HG03460 (cell line): Measurements from ENCODE around the gene WBP2.

ENCODE experiments used
- ATAC-seq: cut with Tn5 transposase; IDR thresholded peaks from one replicate; pipeline ENCODE4 v1.9.1; 2021; ENCODE audit not compliant: unreplicated experiment

The WBP2 gene

GRCh38 chr17:75830164-75831031 lies 24.7 kb downstream of the WBP2 start:
- no peak for ATAC-seq

GRCh38 chr17:75829747-75830146 lies 25.4 kb downstream of the WBP2 start:
- ATAC-seq: no peak

DNA sequence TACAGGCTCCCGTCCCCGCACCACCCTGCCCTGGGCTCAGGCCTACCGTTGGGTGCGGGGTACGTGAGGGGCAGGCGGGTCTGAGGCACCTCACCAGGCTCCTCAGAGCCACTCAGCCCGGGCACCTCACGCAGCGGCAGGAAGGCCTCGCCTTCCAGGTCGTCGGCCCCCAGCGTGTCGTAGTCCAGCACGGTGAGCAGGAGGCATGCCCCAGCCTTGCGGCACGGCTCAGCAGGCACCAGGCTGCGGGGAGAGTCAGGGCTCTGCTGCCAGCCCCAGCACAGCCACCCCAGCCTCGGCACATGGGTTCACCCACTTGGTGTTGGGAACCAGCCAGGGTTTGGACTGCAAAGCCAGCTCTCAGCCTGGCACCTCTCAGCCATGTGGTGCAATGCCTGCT lies 26.4 kb downstream of the WBP2 start:
- no peak for ATAC-seq

GRCh38 chr17:75828076-75828400 lies 27.1 kb downstream of the WBP2 start:
- no peak for ATAC-seq

- ATAC-seq: no peak
Measured at GRCh38 chr17:75827308-75828075, 27.6 kb downstream of the WBP2 start.

DNA sequence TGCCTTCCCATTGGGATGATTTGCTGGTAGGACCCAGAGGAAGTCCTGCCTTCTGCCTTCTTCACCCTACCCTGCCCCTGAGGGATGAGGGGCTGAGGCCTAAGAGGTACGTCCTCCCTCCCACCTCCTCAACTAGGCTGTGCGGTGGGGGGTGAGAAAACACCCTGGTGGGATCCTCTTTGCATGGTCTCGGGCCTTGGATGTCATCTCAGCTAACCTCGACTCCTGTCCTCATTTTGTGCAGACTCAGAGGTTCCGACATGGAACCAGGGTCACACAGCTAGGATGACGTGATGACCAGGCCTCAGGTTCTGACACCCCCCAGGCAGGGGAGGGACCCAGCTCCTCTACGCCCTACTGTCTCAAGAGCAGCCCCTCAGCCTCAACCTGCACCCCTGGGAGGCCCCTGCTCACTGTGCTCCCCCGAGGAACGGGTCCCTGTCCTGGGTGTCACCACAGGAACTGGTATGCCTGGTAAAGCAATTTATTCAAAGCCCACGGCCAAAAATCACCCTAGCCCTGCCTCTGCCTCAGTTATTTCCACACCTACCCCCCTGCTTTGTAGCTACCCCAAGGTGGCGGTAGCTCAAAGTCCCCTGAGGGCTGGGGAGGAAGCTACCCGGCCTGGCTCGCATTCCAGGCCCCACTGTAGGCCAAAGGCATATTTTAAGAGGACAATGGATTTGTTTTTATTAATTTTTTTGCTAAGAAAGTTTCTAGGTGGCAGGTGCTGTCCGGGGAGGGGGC lies 28.4 kb downstream of the WBP2 start:
- no peak for ATAC-seq

- no peak for ATAC-seq
Measured at GRCh38 chr17:75825748-75826370, 29.3 kb downstream of the WBP2 start.

DNA sequence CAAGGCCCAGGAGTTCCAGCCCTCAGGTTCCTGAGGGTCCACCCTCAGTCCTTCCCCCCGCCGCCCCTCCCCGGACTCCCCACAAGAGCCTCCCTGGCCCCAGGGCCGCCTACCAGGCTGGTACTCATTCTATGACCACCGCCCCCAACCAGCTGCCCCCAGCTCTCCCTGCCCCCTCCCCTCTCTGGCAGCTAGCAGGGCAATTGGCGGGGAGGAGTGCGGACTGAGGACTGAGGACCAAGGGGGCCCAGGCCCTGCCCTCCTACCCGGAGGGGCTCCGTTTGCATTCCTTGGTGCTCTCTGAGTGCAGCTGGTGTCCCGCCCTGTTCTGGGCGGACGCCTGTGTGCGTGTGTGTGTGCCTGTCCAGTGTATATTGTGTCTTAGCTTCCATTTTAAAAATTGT lies 30.0 kb downstream of the WBP2 start:
- no peak for ATAC-seq

DNA sequence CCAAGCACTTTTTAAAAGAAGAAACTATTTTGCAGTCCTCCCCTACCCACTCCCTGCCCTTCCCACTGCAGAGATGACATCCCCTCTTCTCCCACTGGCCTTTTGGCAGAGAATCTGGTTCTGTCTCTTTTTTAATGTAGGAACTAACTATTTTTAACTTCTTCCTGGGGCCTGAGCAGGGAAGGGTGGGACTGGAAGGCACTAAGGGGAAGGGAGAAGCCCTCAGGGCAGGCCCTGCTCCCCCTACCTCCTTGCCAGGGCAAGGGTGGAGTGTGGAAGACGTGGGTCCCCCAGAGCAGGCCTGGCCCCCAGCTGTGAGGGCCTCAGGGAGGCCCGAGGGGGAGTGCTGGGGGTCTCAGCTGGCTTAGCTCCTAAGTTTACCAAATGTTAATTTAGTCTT lies 30.5 kb downstream of the WBP2 start:
- no peak for ATAC-seq

- ATAC-seq: no peak
Measured at GRCh38 chr17:75824050-75824552, 31.0 kb downstream of the WBP2 start.

DNA sequence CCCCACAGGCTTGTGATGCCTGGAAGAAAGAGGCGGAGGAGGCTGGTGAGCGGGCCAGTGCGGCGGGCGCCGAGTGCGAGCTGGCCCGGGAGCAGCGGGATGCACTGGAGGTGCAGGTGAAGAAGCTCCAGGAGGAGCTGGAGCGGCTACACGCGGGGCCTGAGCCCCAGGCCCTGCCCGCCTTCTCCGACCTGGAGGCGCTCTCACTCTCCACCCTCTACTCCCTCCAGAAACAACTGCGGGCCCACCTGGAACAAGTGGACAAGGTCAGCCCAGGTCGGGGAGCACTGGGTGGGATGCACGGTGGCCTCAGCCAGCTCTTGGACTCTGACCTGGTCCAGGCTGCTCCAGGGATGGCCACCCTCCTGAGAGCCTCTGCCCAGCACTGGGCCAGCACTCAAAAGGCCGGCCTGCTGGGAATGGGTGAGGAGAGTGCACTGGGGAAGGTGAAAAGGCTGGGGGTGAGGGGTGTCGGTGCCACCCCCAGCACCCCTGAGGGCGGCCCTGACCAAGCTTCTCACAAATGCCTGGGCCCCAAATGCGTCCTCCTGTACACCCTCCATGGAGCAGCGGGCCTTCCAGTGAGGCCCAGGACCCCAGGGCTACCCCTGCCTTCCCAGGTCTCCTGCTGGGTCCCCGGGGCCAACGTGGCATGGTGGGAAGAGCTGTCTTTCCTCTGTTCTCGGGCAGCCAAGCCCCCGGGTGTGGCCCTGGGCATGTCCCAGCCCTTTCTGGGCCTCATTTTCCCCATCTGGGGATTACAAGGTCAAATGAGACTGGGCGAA lies 31.7 kb downstream of the WBP2 start:
- ATAC-seq: no peak

GRCh38 chr17:75822800-75823166 lies 32.4 kb downstream of the WBP2 start:
- no peak for ATAC-seq

GRCh38 chr17:75822119-75822799 lies 32.9 kb downstream of the WBP2 start:
- ATAC-seq: no peak

- ATAC-seq: no peak
Measured at GRCh38 chr17:75821552-75821951, 33.6 kb downstream of the WBP2 start.

GRCh38 chr17:75820094-75821080 lies 34.7 kb downstream of the WBP2 start:
- ATAC-seq: no peak

DNA sequence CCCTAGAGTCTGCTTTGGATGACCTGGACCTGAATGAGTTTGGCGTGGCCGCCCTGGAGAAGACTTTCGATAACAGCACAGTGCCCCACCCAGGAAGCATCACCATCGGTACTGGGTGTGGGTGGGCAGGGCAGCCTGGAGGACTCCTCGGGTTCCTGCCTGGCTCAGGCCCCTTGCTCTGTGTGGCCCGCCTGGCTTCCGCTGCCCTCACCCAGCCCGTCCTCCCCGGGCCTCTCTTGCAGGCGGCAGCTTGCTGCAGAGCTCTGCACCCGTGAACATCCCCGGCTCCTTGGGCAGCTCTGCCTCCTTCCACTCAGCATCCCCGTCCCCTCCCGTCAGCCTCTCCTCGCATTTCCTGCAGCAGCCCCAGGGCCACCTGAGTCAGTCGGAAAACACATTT lies 35.5 kb downstream of the WBP2 start:
- ATAC-seq: no peak

GRCh38 chr17:75819116-75819515 lies 36.0 kb downstream of the WBP2 start:
- ATAC-seq: no peak

DNA sequence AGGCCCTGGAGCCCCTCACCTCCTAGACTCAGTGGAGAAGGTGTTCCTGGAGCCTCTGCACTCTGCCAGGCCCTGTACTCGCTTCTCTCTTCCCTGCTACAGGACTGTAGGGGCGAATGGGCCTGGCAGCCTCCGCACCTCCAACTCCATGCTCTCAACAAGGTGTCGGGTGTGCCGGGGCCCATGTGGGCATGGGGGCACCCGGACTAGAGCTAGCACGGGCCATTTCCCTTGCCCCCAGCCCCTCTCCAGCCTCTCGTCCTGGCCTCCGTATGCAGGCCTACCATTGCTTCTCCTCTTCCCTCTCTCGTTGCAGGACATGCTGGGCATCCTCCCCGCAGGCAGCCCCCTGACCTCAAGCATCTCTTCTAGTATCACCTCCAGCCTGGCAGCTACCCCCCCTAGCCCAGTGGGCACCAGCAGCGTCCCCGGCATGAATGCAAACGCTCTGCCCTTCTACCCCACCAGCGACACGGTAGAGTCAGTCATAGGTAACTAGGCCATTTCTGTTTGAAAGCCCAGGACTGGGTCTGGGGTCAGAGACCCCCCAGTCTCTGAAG lies 36.7 kb downstream of the WBP2 start:
- no peak for ATAC-seq
